ENCODE data around the gene CYB5R4. TPM values are rescaled to one million over a fixed set of nuclear protein-coding genes. Genes with fewer than 3 reads are reported as not detected.

The CYB5R4 gene, protein sequence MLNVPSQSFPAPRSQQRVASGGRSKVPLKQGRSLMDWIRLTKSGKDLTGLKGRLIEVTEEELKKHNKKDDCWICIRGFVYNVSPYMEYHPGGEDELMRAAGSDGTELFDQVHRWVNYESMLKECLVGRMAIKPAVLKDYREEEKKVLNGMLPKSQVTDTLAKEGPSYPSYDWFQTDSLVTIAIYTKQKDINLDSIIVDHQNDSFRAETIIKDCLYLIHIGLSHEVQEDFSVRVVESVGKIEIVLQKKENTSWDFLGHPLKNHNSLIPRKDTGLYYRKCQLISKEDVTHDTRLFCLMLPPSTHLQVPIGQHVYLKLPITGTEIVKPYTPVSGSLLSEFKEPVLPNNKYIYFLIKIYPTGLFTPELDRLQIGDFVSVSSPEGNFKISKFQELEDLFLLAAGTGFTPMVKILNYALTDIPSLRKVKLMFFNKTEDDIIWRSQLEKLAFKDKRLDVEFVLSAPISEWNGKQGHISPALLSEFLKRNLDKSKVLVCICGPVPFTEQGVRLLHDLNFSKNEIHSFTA
- total RNA-seq, result 39.6 and 43.7 TPM in 2 replicates
- 58.8 TPM for total RNA-seq (2013)
- polyA plus RNA-seq, result 11.8 TPM in 2 replicates
- polyA minus RNA-seq, result 11.0 and 15.6 TPM in 2 replicates

DNA sequence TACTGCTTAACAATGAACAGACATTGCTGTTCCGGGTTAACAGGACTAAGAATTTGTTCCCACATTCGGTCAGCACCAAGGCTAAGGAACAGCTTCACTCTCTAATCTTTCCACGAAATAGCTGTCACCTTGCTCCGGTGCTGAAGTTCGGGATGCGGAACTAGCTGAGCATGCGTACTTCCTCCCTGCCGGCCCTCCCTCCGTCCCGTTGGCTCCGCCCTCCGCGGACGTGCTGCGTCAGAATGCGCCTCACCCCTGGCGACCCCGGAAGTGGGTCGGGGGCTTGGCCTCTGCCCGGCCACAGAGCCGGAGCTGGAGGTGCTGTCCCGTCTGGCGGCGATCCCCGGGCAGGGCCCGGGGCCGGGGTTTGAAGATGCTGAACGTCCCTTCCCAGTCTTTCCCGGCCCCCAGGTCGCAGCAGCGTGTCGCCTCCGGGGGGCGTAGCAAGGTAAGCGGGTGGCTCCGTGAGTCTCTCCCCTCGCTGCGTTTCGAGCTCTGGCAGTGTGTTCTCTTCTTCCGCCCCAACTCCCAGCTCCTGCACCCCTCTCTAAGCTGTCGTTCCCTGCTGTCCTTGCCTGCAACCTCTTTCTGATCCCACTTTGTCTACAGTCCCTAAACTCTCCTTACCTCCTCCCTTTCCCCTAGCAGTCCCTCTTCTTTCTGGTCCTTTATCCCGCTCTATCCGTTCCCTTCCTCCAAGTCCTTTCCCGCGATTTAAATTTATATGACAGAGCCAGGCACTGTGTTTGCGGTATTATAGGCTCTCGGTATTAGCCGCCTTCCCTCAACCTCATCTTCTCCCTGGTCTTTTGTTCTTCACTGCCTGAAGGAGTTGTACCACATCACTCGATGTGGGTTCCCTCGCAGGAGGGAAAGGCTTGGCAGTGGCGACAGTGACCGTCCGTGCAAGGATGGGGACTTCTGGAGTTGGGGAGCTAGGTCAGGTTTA lies at the start of gene CYB5R4:
TSS of gene CYB5R4 (plus strand) at position 280 of the 949 bp plus-strand sequence. CDS start at position 374, 94 bp downstream.
- peak within 1 kb of the TSS; percentile 99 for H3K4me3 Mint-ChIP-seq
- no peaks in the 10 kb centered on the region for H3K9me3 ChIP-seq (ENCODE audit: control extremely low read depth in 1 of 3, control insufficient read depth in 2 of 3, insufficient read depth in 1 of 3, low read length in 2 of 3)
- H3K27me3 Mint-ChIP-seq, result peaks cover 16% of the 10 kb centered on the region
- H3K36me3 ChIP-seq (replicated peaks in 1 of 2; ENCODE audit: control extremely low read depth in 1 of 2, control insufficient read depth in 1 of 2, extremely low read depth in 1 of 2, insufficient read depth in 2 of 2, low read length in 1 of 2), result peaks cover 4 to 8% of the 10 kb centered on the region in 2 experiments
- WGBS (ENCODE audit: insufficient coverage), result under 1% methylated on average over 45 of the region's 53 CpGs
- peaks cover 25% of the 10 kb centered on the region in 2 donors for H3K4me1 ChIP-seq (ENCODE audit: control insufficient read depth in 2 of 2, insufficient read depth in 2 of 2, low read length in 2 of 2)
- H3K79me2 ChIP-seq (ENCODE audit: control insufficient read depth, insufficient read depth, low read length), result peaks cover 67% of the 10 kb centered on the region
- TF ChIP-seq, protein P1, sequence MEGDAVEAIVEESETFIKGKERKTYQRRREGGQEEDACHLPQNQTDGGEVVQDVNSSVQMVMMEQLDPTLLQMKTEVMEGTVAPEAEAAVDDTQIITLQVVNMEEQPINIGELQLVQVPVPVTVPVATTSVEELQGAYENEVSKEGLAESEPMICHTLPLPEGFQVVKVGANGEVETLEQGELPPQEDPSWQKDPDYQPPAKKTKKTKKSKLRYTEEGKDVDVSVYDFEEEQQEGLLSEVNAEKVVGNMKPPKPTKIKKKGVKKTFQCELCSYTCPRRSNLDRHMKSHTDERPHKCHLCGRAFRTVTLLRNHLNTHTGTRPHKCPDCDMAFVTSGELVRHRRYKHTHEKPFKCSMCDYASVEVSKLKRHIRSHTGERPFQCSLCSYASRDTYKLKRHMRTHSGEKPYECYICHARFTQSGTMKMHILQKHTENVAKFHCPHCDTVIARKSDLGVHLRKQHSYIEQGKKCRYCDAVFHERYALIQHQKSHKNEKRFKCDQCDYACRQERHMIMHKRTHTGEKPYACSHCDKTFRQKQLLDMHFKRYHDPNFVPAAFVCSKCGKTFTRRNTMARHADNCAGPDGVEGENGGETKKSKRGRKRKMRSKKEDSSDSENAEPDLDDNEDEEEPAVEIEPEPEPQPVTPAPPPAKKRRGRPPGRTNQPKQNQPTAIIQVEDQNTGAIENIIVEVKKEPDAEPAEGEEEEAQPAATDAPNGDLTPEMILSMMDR (IDR thresholded peaks at IDR 0.05), result peak; percentile 47
- no peak for TF ChIP-seq EZH2 (IDR thresholded peaks at IDR 0.05; ENCODE audit: borderline replicate concordance, insufficient read depth, low read depth, low read length, poor library complexity, severe bottlenecking)
- DNase-seq (peak; percentile 95), ATAC-seq (ENCODE audit: low read depth) (peak; percentile 97)
- H2AFZ ChIP-seq (ENCODE audit: insufficient read depth, low read depth, low read length, poor library complexity, severe bottlenecking), result peak within 1 kb of the TSS; percentile 84
- CTCF ChIA-PET, result interaction anchor here (1.0 to 2.3 kb wide), 6 partner anchors 10 to 794 kb away, joined by 3 to 10 read pairs (median 6); partner anchors contain the start of genes CEP162, DOP1A and UBE3D
- peak within 1 kb of the TSS; percentile 83 to 87 for H3K27ac ChIP-seq (ENCODE audit: low read length in 2 of 2)
- H3K4me1 Mint-ChIP-seq, result peaks cover 46% of the 10 kb centered on the region
- POLR2A ChIA-PET, result interaction anchor here (0.7 to 1.4 kb wide), 4 partner anchors 368 to 1819 kb away, joined by 3 to 5 read pairs (median 4); partner anchors contain the start of genes CEP162 and SYNCRIP
- peak within 1 kb of the TSS; percentile 79 for H3K9ac ChIP-seq (ENCODE audit: low read length)
- H3K27me3 ChIP-seq (replicated peaks in 1 of 4; ENCODE audit: control extremely low read depth in 1 of 4, control insufficient read depth in 3 of 4, insufficient read depth in 4 of 4, low read length in 3 of 4), result peaks cover 0 to 10% (median 7%) of the 10 kb centered on the region in 4 experiments
- intact Hi-C loops (cut with micrococcal nuclease), result loop anchor here (1.0 to 10.0 kb wide), 6 partner anchors 25 to 1613 kb away; partner anchors contain the start of genes CEP162, IBTK, PGM3 and RWDD2A
- H4K20me1 ChIP-seq (ENCODE audit: control insufficient read depth, insufficient read depth, low read length, poor library complexity, severe bottlenecking), result peaks cover 25% of the 10 kb centered on the region
- peak within 1 kb of the TSS; percentile 95 for H3K27ac Mint-ChIP-seq
- no peaks in the 10 kb centered on the region for H3K9me3 Mint-ChIP-seq (ENCODE audit: insufficient read depth)
- H3K4me2 ChIP-seq (replicated peaks; ENCODE audit: low read depth, low read length, poor library complexity, severe bottlenecking), result peak within 1 kb of the TSS; percentile 80
- H3K4me3 ChIP-seq (ENCODE audit: control extremely low read depth in 1 of 5, extremely low read depth in 1 of 5, insufficient read depth in 1 of 5, low read depth in 2 of 5, low read length in 4 of 5), result peak within 1 kb of the TSS; percentile 85 to 98 (median 94)
